Gastroesophageal sphincter (tissue), 3 donors: ENCODE results near the gene DYNC2H1.

Experiments
- POLR2AphosphoS5 ChIP-seq: sonication (generic); formaldehyde crosslinking; IDR thresholded peaks from one replicate; pipeline ENCODE4 v1.6.1; 2017; ENCODE audit warnings: antibody characterized with exemption
- TF ChIP-seq, protein P1 (sequence below), 4 experiments: fragments of 200-600 bp in 2 of 4; fragments of 450-650 bp in 2 of 4; sonication (generic) in 1 of 4; IDR thresholded peaks; one replicate each; pipeline ENCODE4 v1.5.1; 2017 to 2019; ENCODE audit warnings: antibody characterized with exemption in 4 of 4, mild to moderate bottlenecking in 2 of 4, moderate library complexity in 2 of 4

DNA sequence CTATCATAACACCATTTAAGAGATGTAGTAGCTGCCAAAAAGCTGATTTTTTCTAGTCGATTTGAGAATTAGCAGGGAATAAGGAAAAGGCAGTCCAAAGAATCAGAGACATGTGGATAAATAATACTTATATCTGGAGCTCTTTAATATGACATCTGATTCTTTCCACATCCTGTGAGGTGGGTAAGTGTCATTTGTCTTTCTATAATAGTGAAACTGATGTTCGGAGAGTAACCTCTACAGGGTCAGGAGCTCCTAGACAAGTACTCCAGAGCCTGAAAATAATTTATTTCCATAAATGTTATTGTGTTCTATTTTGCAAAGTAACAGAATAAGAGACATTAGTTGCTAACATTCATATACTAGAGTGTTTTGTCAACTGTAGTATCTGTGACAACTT, 367.6 kb downstream of the DYNC2H1 start:
- no peak for TF ChIP-seq POLR2AphosphoS5
- TF ChIP-seq, protein P1, sequence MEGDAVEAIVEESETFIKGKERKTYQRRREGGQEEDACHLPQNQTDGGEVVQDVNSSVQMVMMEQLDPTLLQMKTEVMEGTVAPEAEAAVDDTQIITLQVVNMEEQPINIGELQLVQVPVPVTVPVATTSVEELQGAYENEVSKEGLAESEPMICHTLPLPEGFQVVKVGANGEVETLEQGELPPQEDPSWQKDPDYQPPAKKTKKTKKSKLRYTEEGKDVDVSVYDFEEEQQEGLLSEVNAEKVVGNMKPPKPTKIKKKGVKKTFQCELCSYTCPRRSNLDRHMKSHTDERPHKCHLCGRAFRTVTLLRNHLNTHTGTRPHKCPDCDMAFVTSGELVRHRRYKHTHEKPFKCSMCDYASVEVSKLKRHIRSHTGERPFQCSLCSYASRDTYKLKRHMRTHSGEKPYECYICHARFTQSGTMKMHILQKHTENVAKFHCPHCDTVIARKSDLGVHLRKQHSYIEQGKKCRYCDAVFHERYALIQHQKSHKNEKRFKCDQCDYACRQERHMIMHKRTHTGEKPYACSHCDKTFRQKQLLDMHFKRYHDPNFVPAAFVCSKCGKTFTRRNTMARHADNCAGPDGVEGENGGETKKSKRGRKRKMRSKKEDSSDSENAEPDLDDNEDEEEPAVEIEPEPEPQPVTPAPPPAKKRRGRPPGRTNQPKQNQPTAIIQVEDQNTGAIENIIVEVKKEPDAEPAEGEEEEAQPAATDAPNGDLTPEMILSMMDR (IDR thresholded peaks at IDR 0.05) = no peak
